ENCODE data around the gene NADK. TPM values are rescaled to one million over a fixed set of nuclear protein-coding genes. Genes with fewer than 3 reads are reported as not detected.

NADK gene
- total RNA-seq, 1 experiment from 2014 or later: 93.4 TPM

DNA sequence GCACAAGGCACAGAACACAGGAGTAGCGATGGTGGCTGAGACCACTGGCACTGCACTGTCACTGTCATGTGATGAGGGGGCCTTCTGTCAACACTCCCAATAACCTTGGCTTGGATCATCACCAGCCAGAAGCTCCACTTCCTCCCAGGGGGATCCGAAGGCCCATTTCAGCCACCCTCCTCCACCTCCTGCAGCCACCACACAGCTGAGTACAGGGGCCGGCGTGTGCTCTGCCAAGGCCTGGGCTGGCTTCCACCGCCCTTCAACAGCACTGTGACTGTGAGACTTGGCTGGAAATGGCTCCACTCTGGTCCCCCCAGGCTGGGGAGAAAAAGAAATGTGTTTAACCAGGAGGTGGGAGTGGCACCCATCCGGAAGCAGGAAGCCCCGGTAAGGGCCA is 9.9 kb upstream of the NADK start:
- H3K4me2 ChIP-seq (ENCODE audit: low read length): no peak overlapping the region
- peaks cover 19% of the 10 kb centered on the region; the same call in 1 of the 2 replicates for H3K79me2 ChIP-seq (ENCODE audit: insufficient read depth, low read length)
- H3K27ac ChIP-seq (ENCODE audit: low read depth, low read length): no peak overlapping the region
- no peaks in the 10 kb centered on the region for H4K20me1 ChIP-seq (ENCODE audit: insufficient read depth)
- no peaks in the 10 kb centered on the region for H3K9me2 ChIP-seq (ENCODE audit: insufficient read depth)
- H3K9ac ChIP-seq (ENCODE audit: low read length): no peak overlapping the region
- ChIA-PET POLR2A (no interaction called here), RAD21 (ENCODE audit: low non-redundant PET in 1 of 2, low total read pairs in 2 of 2, uncharacterized antibody in 2 of 2, unreplicated experiment in 2 of 2) (interaction anchor here in 1 of 2 experiments (1.2 kb wide), 1 partner anchor 118 kb away, joined by 4 read pairs; no protein-coding TSS in a partner anchor), CTCF (interaction anchor here (1.2 to 1.7 kb wide), 2 partner anchors 118 to 120 kb away, joined by 5 to 12 read pairs; no protein-coding TSS in a partner anchor)
- peaks cover 3 to 4% of the 10 kb centered on the region in 2 experiments; a peak in 2 of 4 replicates for H3K4me1 ChIP-seq (ENCODE audit: control insufficient read depth in 1 of 2, insufficient read depth in 2 of 2, low read length in 2 of 2)
- H3K27me3 ChIP-seq (ENCODE audit: insufficient read depth, low read length): no peaks in the 10 kb centered on the region
- intact Hi-C loops (cut with micrococcal nuclease): no loop called here
- TF ChIP-seq EGR1 (IDR thresholded peaks at IDR 0.05; ENCODE audit: low read depth) (no peak), ELF1 (IDR thresholded peaks at IDR 0.05; ENCODE audit: borderline replicate concordance, low read depth) (no peak), SIN3A (IDR thresholded peaks at IDR 0.05; ENCODE audit: low read depth) (no peak), EZH2phosphoT487 (IDR thresholded peaks at IDR 0.05; ENCODE audit: borderline replicate concordance) (no peak), REST (IDR thresholded peaks at IDR 0.05; ENCODE audit: low read depth) (no peak), FOSL1 (IDR thresholded peaks at IDR 0.05; ENCODE audit: low read depth) (no peak), JUND (IDR thresholded peaks at IDR 0.05) (no peak), CEBPB (IDR thresholded peaks at IDR 0.05; ENCODE audit: low read depth) (no peak), ZNF274 (IDR thresholded peaks at IDR 0.05; ENCODE audit: low read depth, low read length) (no peak)
- H3K9me3 ChIP-seq (ENCODE audit: control insufficient read depth in 1 of 2, insufficient read depth in 1 of 2, low read depth in 1 of 2, low read length in 2 of 2): no peaks in the 10 kb centered on the region
- BruUV-seq (replicated peaks): no TSS peak
- H3K36me3 ChIP-seq (ENCODE audit: control insufficient read depth in 1 of 2, insufficient read depth in 2 of 2, low read length in 2 of 2): peaks cover 68 to 71% of the 10 kb centered on the region in 2 experiments
- ATAC-seq: no peak
- no peak for DNase-seq (ENCODE audit: low read depth, low spot score)
- no peak overlapping the region for H3K4me3 ChIP-seq (replicated peaks in 1 of 2; ENCODE audit: low read depth in 1 of 2, low read length in 2 of 2)
- H2AFZ ChIP-seq (ENCODE audit: low read depth, low read length, poor library complexity, severe bottlenecking): no peak overlapping the region
